HCT116 (cell line): Measurements from ENCODE around the gene FAM184A.

Source experiments
- CTCF ChIP-seq, 3 experiments: fragments of 200-600 bp in 1 of 3; sonication (generic) in 1 of 3; IDR thresholded peaks in 2 of 3; conservative IDR thresholded peaks in 1 of 3; 2 replicates each; pipeline ENCODE4 v1.5.1; 2012 to 2017; ENCODE audit warnings: low read depth in 2 of 3, low read length in 2 of 3, antibody characterized with exemption in 1 of 3, borderline replicate concordance in 1 of 3, control low read depth in 1 of 3, mild to moderate bottlenecking in 1 of 3, mixed read lengths in 1 of 3, mixed run types in 1 of 3, moderate library complexity in 1 of 3; ENCODE audit not compliant: insufficient read depth in 1 of 3
- EZH2 ChIP-seq: fragments of 200-600 bp; sonication (generic); IDR thresholded peaks from 2 replicates; pipeline ENCODE4 v1.6.1; 2017; ENCODE audit warnings: antibody characterized with exemption, mixed run types
- POLR2A ChIP-seq: IDR thresholded peaks from 2 replicates; pipeline ENCODE4 v1.7.0; 2011; ENCODE audit warnings: borderline replicate concordance; ENCODE audit not compliant: insufficient read depth, insufficient read length; ENCODE audit errors: extremely low read depth

- TF ChIP-seq EZH2 (no peak), CTCF (IDR thresholded peaks at IDR 0.05 in 2 of 3, conservative IDR thresholded peaks at IDR 0.05 in 1 of 3; ENCODE audit: borderline replicate concordance in 1 of 3, insufficient read depth in 1 of 3, low read depth in 2 of 3, low read length in 2 of 3) (no peak), POLR2A (no peak)
These were observed 160.1 kb downstream of the FAM184A start for GRCh38 chr6:118918329-118918725.
